OCI-LY1 (cell line): ENCODE data around the gene CCT3.

Experiments
- EZH2 ChIP-seq: fragments of 200-600 bp; sonication (generic), shearing (Covaris generic); IDR thresholded peaks from 2 replicates; pipeline ENCODE4 v1.8.0; 2017; ENCODE audit warnings: borderline replicate concordance, mixed run types, mild to moderate bottlenecking, antibody characterized with exemption, low read length, moderate library complexity, mixed read lengths
- TF ChIP-seq, protein P1 (sequence below): fragments of 200-600 bp; sonication (generic), shearing (Covaris generic); IDR thresholded peaks from 2 replicates; pipeline ENCODE4 v1.5.1; 2017; ENCODE audit warnings: mild to moderate bottlenecking, antibody characterized with exemption, low read length, moderate library complexity, mixed read lengths

DNA sequence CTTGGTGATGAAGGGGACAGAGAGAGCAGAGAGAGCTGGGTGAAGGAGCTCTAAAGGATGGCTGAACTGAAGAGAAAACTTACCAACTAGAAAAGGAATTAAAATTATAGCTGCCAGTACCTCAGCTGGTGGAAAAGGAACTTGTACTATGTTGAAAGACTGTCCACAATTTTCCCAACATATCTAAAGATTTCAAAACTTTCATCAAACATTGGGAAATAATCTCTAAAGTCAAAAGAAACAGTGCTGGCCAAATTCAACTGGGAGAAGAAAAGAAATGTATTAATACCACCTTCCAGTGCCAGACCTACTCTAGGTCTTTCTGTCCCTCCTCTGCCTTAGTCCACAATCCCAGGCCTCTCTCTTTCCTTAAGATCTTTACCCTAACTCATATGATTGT, 61.6 kb downstream of the CCT3 start:
- TF ChIP-seq, protein P1, sequence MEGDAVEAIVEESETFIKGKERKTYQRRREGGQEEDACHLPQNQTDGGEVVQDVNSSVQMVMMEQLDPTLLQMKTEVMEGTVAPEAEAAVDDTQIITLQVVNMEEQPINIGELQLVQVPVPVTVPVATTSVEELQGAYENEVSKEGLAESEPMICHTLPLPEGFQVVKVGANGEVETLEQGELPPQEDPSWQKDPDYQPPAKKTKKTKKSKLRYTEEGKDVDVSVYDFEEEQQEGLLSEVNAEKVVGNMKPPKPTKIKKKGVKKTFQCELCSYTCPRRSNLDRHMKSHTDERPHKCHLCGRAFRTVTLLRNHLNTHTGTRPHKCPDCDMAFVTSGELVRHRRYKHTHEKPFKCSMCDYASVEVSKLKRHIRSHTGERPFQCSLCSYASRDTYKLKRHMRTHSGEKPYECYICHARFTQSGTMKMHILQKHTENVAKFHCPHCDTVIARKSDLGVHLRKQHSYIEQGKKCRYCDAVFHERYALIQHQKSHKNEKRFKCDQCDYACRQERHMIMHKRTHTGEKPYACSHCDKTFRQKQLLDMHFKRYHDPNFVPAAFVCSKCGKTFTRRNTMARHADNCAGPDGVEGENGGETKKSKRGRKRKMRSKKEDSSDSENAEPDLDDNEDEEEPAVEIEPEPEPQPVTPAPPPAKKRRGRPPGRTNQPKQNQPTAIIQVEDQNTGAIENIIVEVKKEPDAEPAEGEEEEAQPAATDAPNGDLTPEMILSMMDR = no peak
- no peak for TF ChIP-seq EZH2
